ENCODE data around the gene CLTCL1.
A peak's percentile ranks its signal among the peaks of the same experiment; 100 is the strongest.
"Not testable (repeated sequence)": the region's sequence is repeated elsewhere in the genome, so short reads cannot be mapped to it uniquely, and the experiment has no call there.

Gene CLTCL1

GRCh38 chr22:19174106-19175025 lies 117.2 kb downstream of the CLTCL1 start:
- no peak for DNase-seq

- DNase-seq, result no peak
These were observed 118.2 kb downstream of the CLTCL1 start for GRCh38 chr22:19173047-19174035.

DNA sequence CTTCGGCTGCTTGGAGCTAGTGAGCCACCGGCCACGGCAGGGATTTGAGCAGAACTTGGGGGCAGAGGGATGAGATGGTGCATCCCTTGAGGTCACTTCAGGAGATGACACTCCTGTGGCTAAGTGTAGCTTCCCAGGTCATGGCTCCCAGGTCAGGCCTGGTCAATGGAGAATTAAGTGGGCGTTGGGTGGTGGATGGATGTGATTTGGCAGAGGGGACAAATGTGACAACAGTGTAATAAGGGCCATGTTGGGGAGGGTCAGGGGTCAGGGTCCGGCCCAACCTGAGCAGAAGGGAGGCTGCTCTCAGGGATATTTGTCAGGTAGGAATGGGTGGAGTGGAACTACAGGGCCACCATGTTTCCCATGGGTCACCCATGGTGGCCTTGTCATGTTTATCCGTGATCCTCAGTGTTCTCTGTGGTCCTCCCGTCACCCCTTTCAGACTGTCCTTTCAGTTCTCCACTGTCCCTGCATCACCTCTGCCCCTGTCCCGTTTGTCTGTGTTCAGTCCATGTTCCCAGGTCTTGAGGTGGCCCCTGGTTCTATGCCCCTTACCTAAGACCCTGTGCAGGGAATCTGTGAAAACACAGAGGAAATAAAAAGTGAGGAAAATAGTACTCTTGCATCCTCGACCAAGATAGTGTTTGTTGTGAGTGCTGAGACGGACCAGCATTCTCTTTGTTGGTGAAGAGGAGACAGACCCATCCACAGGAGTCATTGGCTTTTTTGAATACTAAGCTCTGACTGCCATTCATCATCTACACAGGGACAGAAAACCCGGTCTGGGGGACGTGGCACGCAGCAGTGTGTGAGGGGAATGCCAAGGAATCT lies 119.1 kb downstream of the CLTCL1 start:
- no peak for DNase-seq

GRCh38 chr22:19169947-19170318 lies 121.6 kb downstream of the CLTCL1 start:
- DNase-seq, result peak; percentile 16

DNA sequence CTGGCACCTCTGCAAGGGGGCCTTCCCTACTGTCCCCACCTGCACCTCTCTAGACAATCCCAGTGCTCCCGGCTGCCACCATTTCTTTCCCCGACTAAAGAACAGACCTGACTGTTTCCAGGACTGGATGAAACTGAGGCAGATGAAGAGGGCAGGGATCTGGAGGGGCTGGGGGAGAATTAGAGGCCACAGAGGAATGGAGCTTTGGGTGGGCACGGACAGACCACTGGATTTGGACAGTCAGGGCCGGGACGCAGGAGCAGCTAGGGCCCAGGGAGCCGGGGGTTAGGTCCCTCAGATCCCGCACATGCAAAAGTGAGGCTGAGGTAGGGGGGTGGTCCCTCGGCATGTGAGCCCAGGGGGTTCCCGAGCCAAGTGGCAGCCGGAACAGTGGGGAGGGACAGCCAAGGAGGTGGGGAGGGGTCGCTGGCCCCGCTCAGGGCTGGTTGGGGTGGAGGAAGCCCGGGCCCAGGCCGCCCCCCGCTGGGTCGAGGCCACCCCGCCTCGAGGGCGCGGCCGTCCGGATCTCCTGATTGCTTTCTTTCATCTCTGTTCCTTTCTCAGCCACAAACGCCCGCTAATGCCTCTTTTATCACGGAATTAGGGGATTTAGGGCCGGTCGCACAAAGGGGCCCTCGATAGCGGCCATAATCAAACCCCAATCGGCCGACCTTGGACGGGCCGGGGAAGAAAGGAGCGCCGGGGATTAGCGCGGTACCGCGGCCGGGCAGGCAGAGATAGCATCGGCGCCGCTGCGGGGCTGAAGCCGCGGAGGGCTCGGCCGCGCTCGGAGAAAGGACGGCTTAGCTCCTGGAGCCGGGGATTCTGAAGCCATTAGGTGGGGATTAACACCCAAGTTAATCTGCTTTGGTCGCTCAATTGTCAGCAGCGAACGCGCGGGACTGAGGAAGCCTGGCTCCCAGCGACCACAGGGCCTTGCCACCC lies 122.2 kb downstream of the CLTCL1 start:
- no peak for DNase-seq

GRCh38 chr22:19168088-19168890 lies 123.2 kb downstream of the CLTCL1 start:
- DNase-seq, result no peak

GRCh38 chr22:19167106-19167869 lies 124.2 kb downstream of the CLTCL1 start:
- DNase-seq, result no peak

DNA sequence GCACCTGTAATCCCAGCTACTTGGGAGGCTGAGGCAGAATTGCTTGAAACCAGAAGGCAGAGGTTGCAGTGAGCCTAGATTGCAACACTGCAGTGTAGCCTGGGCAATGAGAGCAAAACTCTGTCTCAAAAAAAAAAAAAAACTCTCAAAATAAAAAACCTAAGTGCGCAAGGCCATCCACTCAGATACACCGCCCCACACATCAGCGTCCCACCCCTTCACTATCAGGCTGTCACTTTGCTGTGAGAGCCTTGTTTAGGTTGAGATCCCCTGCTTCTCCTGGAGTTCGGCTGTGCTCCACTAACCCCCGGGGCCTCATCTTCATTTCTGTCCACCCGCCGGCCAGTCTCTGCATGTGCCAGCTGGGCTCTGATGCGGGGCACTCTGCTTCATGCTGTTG lies 125.1 kb downstream of the CLTCL1 start:
- DNase-seq, result no peak

GRCh38 chr22:19164425-19164824 lies 127.1 kb downstream of the CLTCL1 start:
- DNase-seq, result no peak

GRCh38 chr22:19158649-19159048 lies 132.9 kb downstream of the CLTCL1 start:
- not testable (repeated sequence) for DNase-seq

- not testable (repeated sequence) for DNase-seq
These were observed 135.4 kb downstream of the CLTCL1 start for GRCh38 chr22:19156109-19156508.

- DNase-seq, result no peak
These were observed 138.3 kb downstream of the CLTCL1 start for GRCh38 chr22:19152942-19153883.

DNA sequence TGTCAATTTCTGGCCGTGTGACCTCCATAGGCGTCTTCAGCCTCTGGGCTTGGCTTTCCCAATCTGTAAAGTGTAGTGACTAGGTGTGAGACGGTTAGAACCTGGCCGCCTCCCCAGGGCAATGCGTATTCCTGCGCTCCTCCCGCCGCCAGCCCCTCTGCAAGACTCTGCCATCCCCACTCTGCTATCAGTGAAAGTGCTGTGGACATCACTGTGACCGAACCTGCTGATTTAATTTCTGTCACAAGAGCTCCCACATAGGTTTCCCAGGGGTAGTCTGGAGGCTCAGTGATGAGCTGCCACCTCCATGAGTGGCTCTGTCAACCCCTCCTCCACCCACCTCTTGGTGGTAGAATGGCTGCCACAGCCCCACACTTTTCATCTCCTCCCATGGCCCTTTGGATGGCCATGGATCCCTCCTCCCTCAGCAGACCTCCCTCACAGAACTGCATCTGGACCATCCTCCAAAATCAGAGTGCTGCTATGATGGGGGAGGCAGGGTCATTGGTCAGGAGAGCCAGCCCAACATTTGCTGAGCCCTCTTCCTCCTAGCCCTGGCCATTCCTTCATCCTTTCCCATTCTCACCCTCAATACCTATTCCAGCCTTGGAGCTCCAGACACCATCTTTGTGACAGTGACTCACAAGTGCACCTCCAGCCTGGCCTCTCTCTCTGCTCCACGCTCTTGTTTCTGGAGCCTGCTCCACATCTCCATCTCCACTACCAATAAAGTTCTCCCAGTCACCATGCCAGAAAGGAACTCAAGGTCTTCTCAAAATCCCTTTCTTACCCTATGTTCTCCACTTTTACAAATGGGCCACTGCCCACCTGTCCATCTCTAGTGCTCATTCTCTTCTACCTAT lies 140.0 kb downstream of the CLTCL1 start:
- no peak for DNase-seq

DNA sequence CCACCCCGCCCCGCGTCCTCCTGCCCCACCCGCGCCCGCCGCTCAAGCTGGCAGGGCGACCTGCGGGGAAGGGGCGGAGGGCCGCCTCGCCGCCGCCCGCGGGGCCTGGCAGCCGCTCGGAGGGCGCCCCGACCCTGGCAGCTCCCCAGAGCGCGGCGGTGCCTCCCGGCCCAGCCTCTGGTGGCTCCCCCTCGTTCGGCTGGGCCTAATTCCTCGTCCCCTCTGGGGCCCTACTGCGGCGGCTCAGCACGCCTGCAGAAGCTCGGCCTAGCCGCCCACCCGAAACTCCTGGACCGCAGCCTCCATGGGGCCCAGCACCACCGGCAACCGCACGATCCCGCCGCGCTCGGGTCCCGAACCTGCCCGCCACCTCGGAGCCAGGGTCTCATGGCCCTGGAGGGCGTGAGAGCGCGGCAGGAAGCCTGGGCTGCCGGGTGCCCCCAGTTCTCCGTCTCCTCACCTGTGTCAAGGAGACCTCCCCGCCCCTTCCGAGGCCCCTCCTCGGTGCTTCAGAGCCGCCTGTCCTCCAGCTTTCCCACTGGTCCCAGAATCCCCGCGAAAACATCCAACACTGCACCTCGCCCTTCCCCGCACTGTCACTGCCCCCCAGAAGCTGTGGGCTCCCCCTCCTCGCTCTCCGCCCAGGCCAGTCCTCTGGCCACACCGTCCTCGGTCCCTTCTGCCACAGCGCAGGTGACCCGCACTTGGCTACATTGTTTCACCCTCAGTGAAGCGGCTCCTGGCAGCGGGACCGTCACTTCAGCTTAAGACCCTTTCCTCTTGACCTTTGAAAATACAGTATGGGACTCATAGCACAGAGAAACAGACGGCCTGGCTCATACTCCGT lies 140.8 kb downstream of the CLTCL1 start:
- no peak for DNase-seq

DNA sequence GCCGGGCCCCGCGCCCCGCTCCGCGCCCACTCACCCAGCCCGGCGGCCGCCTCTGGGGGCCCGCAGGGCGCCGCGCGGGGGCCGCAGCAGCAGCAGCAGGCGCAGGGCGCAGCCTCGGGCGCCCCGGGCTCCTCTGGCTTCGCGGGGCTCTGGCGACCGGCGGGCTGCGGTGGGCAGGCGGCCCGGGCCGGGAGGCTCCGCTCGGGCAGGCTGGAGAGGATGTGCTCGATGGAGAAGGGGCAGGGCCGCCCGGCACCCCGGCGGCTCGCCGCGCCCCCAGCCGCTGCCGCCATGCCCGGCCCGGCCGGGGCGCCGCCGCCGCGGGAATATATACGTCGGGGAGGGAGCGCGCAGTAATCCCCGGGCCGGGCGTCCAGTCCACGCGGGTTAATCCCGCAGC lies 141.5 kb downstream of the CLTCL1 start, which contains the start of gene GSC2:
GSC2 (minus strand) TSS at position 302 of the 400 bp plus-strand sequence; CDS start at position 293, 9 bp downstream.
- DNase-seq, result no peak

All from activated CD8-positive, alpha-beta memory T cell treated with anti-CD3 and anti-CD28 coated beads, Interleukin-2, amount 50 U/mL, for 4 hours (primary cell).